HG02610 (cell line): ENCODE results near the gene MPPED1.

ENCODE experiments used
- ATAC-seq: cut with Tn5 transposase; IDR thresholded peaks from one replicate; pipeline ENCODE4 v1.9.1; 2021; ENCODE audit warnings: mild to moderate bottlenecking, moderate library complexity; ENCODE audit not compliant: unreplicated experiment

Gene MPPED1

GRCh38 chr22:43474161-43475101 is 62.6 kb downstream of the MPPED1 start:
- ATAC-seq = no peak

GRCh38 chr22:43475549-43476076 is 63.8 kb downstream of the MPPED1 start:
- ATAC-seq = no peak

DNA sequence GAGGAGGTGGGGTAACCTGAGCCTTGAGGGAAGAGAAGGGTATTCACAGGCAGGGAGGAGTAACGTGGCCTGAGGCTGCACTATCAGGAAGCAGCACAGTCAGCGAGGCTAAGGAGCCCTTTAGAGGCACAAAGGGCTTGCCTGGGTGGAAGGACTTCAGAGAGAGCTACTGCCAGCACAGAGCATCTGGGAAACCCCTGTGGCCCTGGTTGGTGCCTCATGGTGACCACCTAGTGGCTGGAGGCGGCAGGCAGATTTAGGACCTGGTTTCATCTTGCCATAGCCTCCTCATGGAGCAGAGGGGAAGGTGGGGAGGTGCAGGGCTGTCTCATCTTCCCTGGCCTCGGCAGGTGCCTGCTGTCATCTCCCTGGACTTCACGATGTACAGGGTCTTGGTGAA is 64.5 kb downstream of the MPPED1 start:
- ATAC-seq = no peak

GRCh38 chr22:43476751-43477725 is 65.2 kb downstream of the MPPED1 start:
- ATAC-seq = no peak

DNA sequence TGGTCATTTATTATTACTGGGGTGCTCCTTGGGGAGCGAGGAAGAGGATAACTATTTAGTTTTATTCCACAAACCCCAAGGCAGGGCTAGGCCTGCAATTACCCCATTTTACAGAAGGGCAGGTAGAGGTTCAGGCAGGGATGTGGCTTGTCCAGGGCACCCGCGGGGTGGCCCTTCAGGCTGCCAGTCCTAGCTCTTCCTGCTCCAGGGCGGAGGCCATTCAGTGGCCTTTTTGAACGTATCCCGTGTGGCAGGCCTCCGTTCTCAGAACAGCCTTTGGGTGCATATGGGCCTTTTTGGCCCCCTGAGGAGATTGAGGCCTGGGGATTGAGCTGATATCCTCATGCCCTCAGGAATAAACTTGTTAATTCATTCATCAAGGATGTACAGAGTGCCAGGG is 66.2 kb downstream of the MPPED1 start:
- ATAC-seq = no peak

DNA sequence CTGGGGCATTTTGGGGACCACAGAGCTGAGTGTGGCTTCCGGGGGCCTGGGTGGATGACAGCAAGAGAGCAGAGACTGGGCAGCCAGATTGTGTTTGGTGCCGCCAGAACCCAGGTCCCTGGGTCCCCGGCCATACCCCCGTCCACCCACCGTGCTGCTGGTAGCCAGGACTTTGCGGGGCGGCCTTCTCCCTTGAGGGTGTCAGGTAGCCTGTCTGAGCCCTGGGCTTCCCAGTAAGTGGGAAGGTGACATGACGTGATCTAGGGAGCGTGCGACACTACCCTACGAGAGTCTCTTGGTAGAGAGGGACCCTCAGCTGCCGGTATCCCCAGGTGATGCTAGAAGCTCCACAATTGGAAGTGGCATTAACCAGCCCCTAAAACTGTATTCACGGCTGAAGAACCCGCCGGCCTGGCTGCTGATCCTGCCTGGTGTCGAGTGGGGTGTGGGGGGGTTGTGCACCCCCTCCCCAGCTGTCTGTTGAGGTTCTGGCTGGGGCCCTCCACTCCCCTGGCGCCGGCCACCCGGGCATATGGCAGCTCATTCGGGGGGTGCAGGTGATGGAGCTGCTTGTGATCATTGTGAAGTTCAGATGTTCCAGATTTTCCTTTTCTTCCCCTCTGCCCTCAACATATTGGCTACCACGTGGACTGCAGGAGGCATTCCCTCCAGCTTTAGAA is 66.9 kb downstream of the MPPED1 start:
- no peak for ATAC-seq

- no peak for ATAC-seq
Measured at GRCh38 chr22:43479301-43479950, 67.6 kb downstream of the MPPED1 start.

DNA sequence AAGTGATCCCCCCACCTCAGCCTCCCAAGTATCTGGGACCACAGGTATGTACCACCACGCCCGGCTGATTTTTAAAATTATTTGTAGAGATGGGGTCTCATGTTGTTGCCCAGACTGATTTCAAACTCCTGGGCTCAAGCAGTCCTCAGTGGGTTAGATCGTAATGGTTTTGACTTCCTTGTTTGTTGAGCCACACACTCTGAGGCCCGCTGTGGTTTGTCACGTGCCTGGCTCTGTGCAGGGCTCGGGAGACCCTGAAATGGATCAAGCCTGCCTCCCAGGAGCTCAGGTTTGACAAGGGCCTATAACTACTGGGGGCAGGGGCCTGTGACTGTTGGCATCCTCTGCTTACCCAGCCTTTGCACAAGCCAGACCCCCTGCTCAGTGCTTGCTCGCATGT is 68.1 kb downstream of the MPPED1 start:
- ATAC-seq = no peak

DNA sequence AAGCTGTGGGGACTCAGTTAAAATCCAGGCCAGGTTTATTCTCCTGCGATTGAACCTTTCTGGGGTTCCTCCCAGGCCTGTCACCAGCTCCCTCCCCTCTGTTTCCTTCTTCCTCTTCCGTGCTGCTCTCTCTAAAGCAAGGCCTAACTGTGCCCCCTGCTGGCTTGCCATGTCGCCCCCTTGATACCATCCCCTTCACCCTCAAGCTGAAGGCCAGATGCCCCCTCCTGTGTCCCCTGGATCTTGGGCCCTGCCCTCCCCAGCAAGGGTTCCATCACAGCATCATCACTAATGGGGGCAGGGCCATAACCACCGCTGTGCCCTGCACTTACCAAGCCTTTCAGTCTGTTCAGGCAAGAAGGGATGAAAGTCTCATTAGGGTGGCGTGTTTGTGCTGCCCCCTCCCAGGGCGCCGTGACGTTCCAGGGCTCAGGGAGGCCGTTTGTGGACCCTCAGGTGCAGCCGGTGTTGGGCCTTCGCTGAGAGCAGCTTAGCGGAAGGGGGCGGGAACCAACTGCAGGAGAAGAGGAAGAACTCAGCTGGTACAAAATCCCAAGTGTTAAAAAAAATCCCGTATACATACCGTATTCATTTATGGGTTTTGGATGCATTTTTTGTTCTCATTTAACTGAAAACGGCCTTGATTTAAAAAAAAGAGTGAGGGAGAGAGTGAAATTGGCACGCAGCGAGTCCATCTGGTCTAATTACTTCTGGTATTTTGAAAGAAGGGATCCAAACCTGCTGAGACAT is 69.9 kb downstream of the MPPED1 start:
- ATAC-seq = no peak

GRCh38 chr22:43482318-43482625 is 70.5 kb downstream of the MPPED1 start:
- no peak for ATAC-seq

GRCh38 chr22:43483266-43483665 is 71.5 kb downstream of the MPPED1 start:
- ATAC-seq = no peak

GRCh38 chr22:43483669-43484068 is 71.9 kb downstream of the MPPED1 start:
- no peak for ATAC-seq

- ATAC-seq = no peak
Measured at GRCh38 chr22:43484227-43484626, 72.4 kb downstream of the MPPED1 start.

- no peak for ATAC-seq
Measured at GRCh38 chr22:43485502-43486089, 73.8 kb downstream of the MPPED1 start.

DNA sequence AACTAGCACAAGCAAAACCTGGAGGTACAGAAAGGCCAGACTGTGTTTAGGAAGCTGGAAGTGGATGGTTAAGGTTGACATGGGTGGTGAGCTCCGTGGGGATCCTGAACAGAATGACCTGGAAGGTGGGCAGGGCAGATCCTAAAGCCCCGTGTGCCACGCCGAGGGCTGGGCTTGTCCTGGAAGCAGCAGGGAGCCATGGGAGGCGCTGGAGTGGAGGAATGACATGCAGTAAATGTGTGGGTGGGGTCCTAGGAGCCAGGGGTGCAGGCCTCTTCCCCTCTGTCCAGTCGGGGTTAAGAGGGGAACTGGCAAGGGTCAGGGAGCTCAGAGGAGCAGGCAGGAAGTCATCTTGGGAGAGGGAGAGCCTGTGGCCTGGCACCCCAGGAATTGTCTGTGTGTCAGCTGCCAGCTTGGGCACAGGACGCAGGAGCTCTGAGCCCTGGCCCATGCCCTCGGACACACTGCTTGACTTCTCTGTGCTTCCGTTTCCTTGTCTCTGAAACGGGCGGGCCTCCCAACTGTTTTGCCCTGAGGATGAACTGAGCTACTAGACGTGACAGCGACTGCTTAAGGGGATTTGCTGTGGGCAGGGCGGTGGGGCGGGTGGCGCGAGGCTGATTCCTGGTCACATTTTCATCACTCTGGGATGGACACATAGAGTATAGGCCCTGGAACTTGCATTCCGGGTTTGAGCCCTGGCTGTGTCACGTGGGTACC is 75.7 kb downstream of the MPPED1 start:
- no peak for ATAC-seq

GRCh38 chr22:43488031-43488866 is 76.4 kb downstream of the MPPED1 start:
- ATAC-seq = no peak

DNA sequence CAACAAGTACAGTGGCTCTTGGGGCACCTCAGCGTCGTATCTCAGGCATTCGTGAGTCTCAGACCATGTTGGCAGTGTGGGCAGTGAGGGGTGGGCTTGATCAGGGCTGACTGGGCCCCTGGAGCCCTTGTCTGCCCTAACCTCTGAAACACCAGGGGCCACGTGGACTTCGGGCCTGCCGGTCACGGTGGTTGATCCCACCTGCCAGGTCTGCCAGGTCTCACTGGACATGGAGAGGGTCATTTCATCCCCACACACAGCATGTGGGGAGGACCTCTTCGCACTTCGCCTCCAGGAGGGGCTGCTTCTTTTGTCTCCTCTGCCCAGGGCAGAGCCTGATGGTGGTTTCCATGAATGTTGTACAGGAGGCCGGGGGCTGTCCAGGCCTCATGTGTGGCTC is 77.1 kb downstream of the MPPED1 start:
- no peak for ATAC-seq

DNA sequence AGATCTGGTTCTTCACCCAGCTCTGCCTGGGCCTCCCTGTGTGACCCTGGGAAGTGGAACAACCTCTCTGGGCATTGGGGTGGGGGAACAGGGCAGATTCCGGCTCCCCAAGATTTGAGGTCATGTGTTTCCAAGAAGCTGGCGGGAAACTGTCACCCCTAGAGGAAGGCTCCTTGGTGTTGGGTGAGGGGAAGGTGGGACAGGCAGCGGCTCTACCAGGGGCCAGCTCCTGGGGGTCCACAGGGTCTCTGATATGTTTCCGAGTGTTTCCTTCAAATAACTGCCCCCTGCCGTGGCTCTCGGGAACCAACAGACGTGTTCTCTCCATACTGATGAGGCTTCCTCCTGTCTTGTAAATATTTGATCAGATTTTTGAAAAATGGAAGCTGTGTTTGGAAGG is 78.5 kb downstream of the MPPED1 start:
- ATAC-seq = no peak
